ENCODE measurements around the gene CDK12. TPM values are rescaled to one million over a fixed set of nuclear protein-coding genes. Genes with fewer than 3 reads are reported as not detected.
"Not testable (repeated sequence)": the region's sequence is repeated elsewhere in the genome, so short reads cannot be mapped to it uniquely, and the experiment has no call there.

The CDK12 gene
- total RNA-seq, 1 donor from 2014 or later: 20.2 TPM

- intact Hi-C loops (cut with micrococcal nuclease): no loop called here
These were observed 82.4 kb downstream of the CDK12 start for GRCh38 chr17:39543664-39544063.

GRCh38 chr17:39544361-39544760 is 83.1 kb downstream of the CDK12 start:
- intact Hi-C loops (cut with micrococcal nuclease); DNase-seq; ATAC-seq: not testable (repeated sequence)

More at GRCh38 chr17:39543664-39544063, 82.4 kb downstream of the CDK12 start:
- ATAC-seq (no peak), DNase-seq (no peak)

GRCh38 chr17:39547713-39548478 is 86.6 kb downstream of the CDK12 start:
- DNase-seq: peak; percentile 82
- intact Hi-C loops (cut with micrococcal nuclease): loop anchor here (5.0 kb wide), 1 partner anchor 74 kb away; no protein-coding TSS in a partner anchor
- ATAC-seq: peak; percentile 85

GRCh38 chr17:39548494-39549225 is 87.4 kb downstream of the CDK12 start:
- ATAC-seq: peak; percentile 92
- peak; percentile 51 for DNase-seq
- intact Hi-C loops (cut with micrococcal nuclease): loop anchor here (5.0 kb wide), 1 partner anchor 74 kb away; no protein-coding TSS in a partner anchor

GRCh38 chr17:39549747-39550573 is 88.7 kb downstream of the CDK12 start:
- intact Hi-C loops (cut with micrococcal nuclease): loop anchor here (5.0 kb wide), 1 partner anchor 72 kb away; no protein-coding TSS in a partner anchor

GRCh38 chr17:39551879-39552278 is 90.6 kb downstream of the CDK12 start:
- DNase-seq: no peak
- intact Hi-C loops (cut with micrococcal nuclease): loop anchor here (2.0 kb wide), 1 partner anchor 15 kb away; no protein-coding TSS in a partner anchor

More at GRCh38 chr17:39549747-39550573, 88.7 kb downstream of the CDK12 start:
- no peak for ATAC-seq
- DNase-seq: no peak

GRCh38 chr17:39553341-39553945 is 92.2 kb downstream of the CDK12 start:
- intact Hi-C loops (cut with micrococcal nuclease): loop anchor here (2.0 kb wide), 1 partner anchor 13 kb away; no protein-coding TSS in a partner anchor
- ATAC-seq (no peak), DNase-seq (no peak)

More at GRCh38 chr17:39551879-39552278, 90.6 kb downstream of the CDK12 start:
- no peak for ATAC-seq

- ATAC-seq (no peak), DNase-seq (no peak)
- intact Hi-C loops (cut with micrococcal nuclease): no loop called here
These were observed 94.1 kb downstream of the CDK12 start for GRCh38 chr17:39555368-39555767.

- intact Hi-C loops (cut with micrococcal nuclease): no loop called here
- ATAC-seq: no peak
- DNase-seq: no peak
These were observed 95.1 kb downstream of the CDK12 start for GRCh38 chr17:39556423-39556822.

- DNase-seq (no peak), ATAC-seq (no peak)
- intact Hi-C loops (cut with micrococcal nuclease): no loop called here
These were observed 101.1 kb downstream of the CDK12 start for GRCh38 chr17:39562395-39562794.

- intact Hi-C loops (cut with micrococcal nuclease): no loop called here
- ATAC-seq (no peak), DNase-seq (no peak)
These were observed 101.7 kb downstream of the CDK12 start for GRCh38 chr17:39562976-39563375.

- no peak for ATAC-seq
- intact Hi-C loops (cut with micrococcal nuclease): no loop called here
- DNase-seq: no peak
These were observed 102.2 kb downstream of the CDK12 start for GRCh38 chr17:39563476-39563875.

GRCh38 chr17:39564211-39564848 is 103.0 kb downstream of the CDK12 start:
- ATAC-seq: peak; percentile 24
- DNase-seq: no peak
- intact Hi-C loops (cut with micrococcal nuclease): no loop called here

GRCh38 chr17:39566094-39566850 is 105.0 kb downstream of the CDK12 start:
- intact Hi-C loops (cut with micrococcal nuclease): loop anchor here (2.0 kb wide), 1 partner anchor 13 kb away; no protein-coding TSS in a partner anchor
- ATAC-seq (no peak), DNase-seq (no peak)

- intact Hi-C loops (cut with micrococcal nuclease): no loop called here
- ATAC-seq: no peak
- no peak for DNase-seq
These were observed 107.4 kb downstream of the CDK12 start for GRCh38 chr17:39568702-39569101.

GRCh38 chr17:39569126-39569525 is 107.8 kb downstream of the CDK12 start:
- no peak for ATAC-seq
- intact Hi-C loops (cut with micrococcal nuclease): no loop called here
- DNase-seq: no peak

- intact Hi-C loops (cut with micrococcal nuclease): no loop called here
- ATAC-seq (no peak), DNase-seq (no peak)
These were observed 110.8 kb downstream of the CDK12 start for GRCh38 chr17:39572121-39572520.

Data from left ventricle myocardium superior (tissue), 1 donor.